GM08714 (cell line): ENCODE measurements around the gene LIMS1.
"Not testable (repeated sequence)": the region's sequence is repeated elsewhere in the genome, so short reads cannot be mapped to it uniquely, and the experiment has no call there.

Experiments used
- H3K4me3 ChIP-seq: fragments of 200-500 bp; sonication (Bioruptor generic); 2 replicates; pipeline ENCODE4 v1.5.1; 2014; ENCODE audit warnings: mild to moderate bottlenecking, low read length, inconsistent platforms
- ZNF274 ChIP-seq: IDR thresholded peaks from 2 replicates; pipeline ENCODE4 v1.6.1; 2012; ENCODE audit warnings: mild to moderate bottlenecking, low read depth, low read length

The LIMS1 gene

GRCh38 chr2:108536911-108537310 is 2.6 kb downstream of the LIMS1 start:
- TF ChIP-seq ZNF274, result no peak
- no peak overlapping the region for H3K4me3 ChIP-seq

GRCh38 chr2:108538000-108538625 is 3.8 kb downstream of the LIMS1 start:
- H3K4me3 ChIP-seq, result no peak overlapping the region
- no peak for TF ChIP-seq ZNF274

GRCh38 chr2:108541451-108541850 is 7.2 kb downstream of the LIMS1 start:
- no peak overlapping the region for H3K4me3 ChIP-seq
- no peak for TF ChIP-seq ZNF274

GRCh38 chr2:108542071-108542470 is 7.8 kb downstream of the LIMS1 start:
- TF ChIP-seq ZNF274, result no peak
- H3K4me3 ChIP-seq, result no peak overlapping the region

- no peak for TF ChIP-seq ZNF274
- H3K4me3 ChIP-seq, result no peak overlapping the region
Observed at GRCh38 chr2:108547606-108548005, 13.3 kb downstream of the LIMS1 start.

- no peak for TF ChIP-seq ZNF274
- H3K4me3 ChIP-seq, result no peak overlapping the region
Observed at GRCh38 chr2:108548208-108549003, 14.1 kb downstream of the LIMS1 start.

GRCh38 chr2:108552566-108552965 is 18.3 kb downstream of the LIMS1 start:
- no peak overlapping the region for H3K4me3 ChIP-seq
- no peak for TF ChIP-seq ZNF274

GRCh38 chr2:108553209-108553919 is 19.1 kb downstream of the LIMS1 start:
- no peak for TF ChIP-seq ZNF274
- H3K4me3 ChIP-seq, result no peak overlapping the region

- H3K4me3 ChIP-seq, result no peak overlapping the region
- no peak for TF ChIP-seq ZNF274
Observed at GRCh38 chr2:108554528-108554927, 20.3 kb downstream of the LIMS1 start.

GRCh38 chr2:108555572-108555971 is 21.3 kb downstream of the LIMS1 start:
- H3K4me3 ChIP-seq, result no peak overlapping the region
- TF ChIP-seq ZNF274, result no peak

GRCh38 chr2:108556581-108556980 is 22.3 kb downstream of the LIMS1 start:
- not testable (repeated sequence) for H3K4me3 ChIP-seq

- no peak for TF ChIP-seq ZNF274
- H3K4me3 ChIP-seq, result no peak overlapping the region
Observed at GRCh38 chr2:108560241-108560811, 26.1 kb downstream of the LIMS1 start.

- no peak for TF ChIP-seq ZNF274
Observed at GRCh38 chr2:108560895-108561530, 26.7 kb downstream of the LIMS1 start.

GRCh38 chr2:108562274-108562673 is 28.0 kb downstream of the LIMS1 start:
- no peak overlapping the region for H3K4me3 ChIP-seq
- TF ChIP-seq ZNF274, result no peak

More at GRCh38 chr2:108560895-108561530, 26.7 kb downstream of the LIMS1 start:
- H3K4me3 ChIP-seq, result no peak overlapping the region
